ENCODE results near the gene DDX6. TPM values are rescaled to one million over a fixed set of nuclear protein-coding genes. Genes with fewer than 3 reads are reported as not detected.
"Not testable (repeated sequence)": the region's sequence is repeated elsewhere in the genome, so short reads cannot be mapped to it uniquely, and the experiment has no call there.

DDX6 gene
- total RNA-seq, 2 donors from 2014 or later, result 109 to 115 TPM

- intact Hi-C loops (cut with DNase I), result no loop called here
- no peak for DNase-seq
- no peak for ATAC-seq
These were observed 75.1 kb downstream of the DDX6 start for GRCh38 chr11:118715837-118716260.

- ATAC-seq (peak; percentile 47 to 80), DNase-seq (no peak)
- intact Hi-C loops (cut with DNase I), result no loop called here
These were observed 75.6 kb downstream of the DDX6 start for GRCh38 chr11:118715245-118715831.

- no peak for ATAC-seq
- intact Hi-C loops (cut with DNase I), result no loop called here
- no peak for DNase-seq
These were observed 76.1 kb downstream of the DDX6 start for GRCh38 chr11:118714816-118715215.

- ATAC-seq; intact Hi-C loops (cut with DNase I): not testable (repeated sequence)
These were observed 76.5 kb downstream of the DDX6 start for GRCh38 chr11:118714416-118714815.

GRCh38 chr11:118708296-118708695 is 82.7 kb downstream of the DDX6 start:
- DNase-seq (no peak), ATAC-seq (no peak)
- intact Hi-C loops (cut with DNase I), result no loop called here

More at GRCh38 chr11:118714416-118714815, 76.5 kb downstream of the DDX6 start:
- DNase-seq, result not testable (repeated sequence)

- DNase-seq (no peak), ATAC-seq (no peak)
- intact Hi-C loops (cut with DNase I), result no loop called here
These were observed 84.5 kb downstream of the DDX6 start for GRCh38 chr11:118706546-118706825.

GRCh38 chr11:118705791-118706545 is 85.0 kb downstream of the DDX6 start:
- intact Hi-C loops (cut with DNase I), result no loop called here
- DNase-seq (no peak), ATAC-seq (no peak)

GRCh38 chr11:118705111-118705741 is 85.7 kb downstream of the DDX6 start:
- DNase-seq, result no peak
- intact Hi-C loops (cut with DNase I), result no loop called here
- ATAC-seq, result peak; percentile 27 to 58

- no peak for DNase-seq
- ATAC-seq, result peak in 1 of 2 donors; percentile 48
These were observed 87.3 kb downstream of the DDX6 start for GRCh38 chr11:118703563-118704106.

GRCh38 chr11:118699506-118700220 is 91.3 kb downstream of the DDX6 start:
- DNase-seq (no peak), ATAC-seq (peak in 1 of 2 donors; percentile 57)
- intact Hi-C loops (cut with DNase I), result loop anchor here in 1 of 2 donors (10.0 kb wide), 1 partner anchor 255 kb away; the partner anchor contains the start of gene UPK2

More at GRCh38 chr11:118703563-118704106, 87.3 kb downstream of the DDX6 start:
- intact Hi-C loops (cut with DNase I), result no loop called here

Other genes with a start within 250 kb of the DDX6 start
- 10 to 100 TPM; 13.4 to 18.8 TPM for gene IFT46, start 225.2 kb downstream of the DDX6 start, total RNA-seq
- 100 to 1,000 TPM in 1 of 2 donors, 10 to 100 TPM in 1; 98.2 to 129 TPM for gene ARCN1, start 218.8 kb downstream of the DDX6 start, total RNA-seq
- gene PHLDB1, start 183.5 kb downstream of the DDX6 start, total RNA-seq, result 100 to 1,000 TPM; 108 to 159 TPM
- gene TREH, start 111.5 kb downstream of the DDX6 start, total RNA-seq, result not detected
- gene CXCR5, start 92.7 kb upstream of the DDX6 start, total RNA-seq, result not detected
- gene BCL9L, start 134.8 kb upstream of the DDX6 start, total RNA-seq, result 10 to 100 TPM; 39.8 to 41.3 TPM
- gene UPK2, start 165.1 kb upstream of the DDX6 start, total RNA-seq, result not detected
- not detected for gene FOXR1, start 180.6 kb upstream of the DDX6 start, total RNA-seq
- gene CENATAC, start 207.0 kb upstream of the DDX6 start, total RNA-seq, result 10 to 100 TPM; 10.2 to 16.6 TPM
- 100 to 1,000 TPM; 816 to 856 TPM for gene RPS25, start 227.2 kb upstream of the DDX6 start, total RNA-seq
- gene TRAPPC4, start 227.6 kb upstream of the DDX6 start, total RNA-seq, result 10 to 100 TPM; 29.4 to 47.1 TPM
- 1 to 10 TPM; 7.2 to 8.4 TPM for gene SLC37A4, start 239.7 kb upstream of the DDX6 start, total RNA-seq

Measured in left cardiac atrium (tissue), 4 donors.